Body of pancreas (tissue), 4 donors: ENCODE data around the gene UBE2I. TPM values are rescaled to one million over a fixed set of nuclear protein-coding genes. Genes with fewer than 3 reads are reported as not detected.

Experiments
- ATAC-seq: fragments of 150-250 bp; one replicate; pipeline ENCODE4 v1.9.1; 2016
- DNase-seq, 4 donors: peaks; one replicate each; pipeline ENCODE4 v3.0.0-alpha.2; 2019
- H3K27ac ChIP-seq, 4 donors: fragments of 200-600 bp; sonication (generic); 1 replicate in 3 of 4; 2 replicates in 1 of 4; pipeline versions ENCODE4 v1.5.1 to v1.6.1; 2016 to 2019; ENCODE audit warnings: mild to moderate bottlenecking in 1 of 4, mixed read lengths in 1 of 4, moderate library complexity in 1 of 4
- H3K27me3 ChIP-seq, 2 donors: fragments of 200-600 bp; sonication (generic); one replicate each; pipeline ENCODE4 v1.6.0; 2016; ENCODE audit warnings: mild to moderate bottlenecking in 1 of 2
- H3K36me3 ChIP-seq, 2 donors: fragments of 200-600 bp; sonication (generic); replicated peaks in 1 of 2; 2 replicates each; pipeline ENCODE4 v1.5.1; 2016; ENCODE audit warnings: low read depth in 2 of 2; ENCODE audit not compliant: insufficient read depth in 1 of 2
- H3K4me1 ChIP-seq: fragments of 200-600 bp; sonication (generic); one replicate; pipeline ENCODE4 v1.6.0; 2016
- H3K4me3 ChIP-seq, 2 donors: fragments of 200-600 bp; sonication (generic); 1 replicate in 1 of 2; 2 replicates in 1 of 2; pipeline ENCODE4 v1.5.1; 2016 to 2019
- H3K9me3 ChIP-seq, 3 donors: fragments of 200-600 bp; sonication (generic); 1 replicate in 2 of 3; 2 replicates in 1 of 3; pipeline ENCODE4 v1.5.1; 2016
- POLR2A ChIP-seq, 3 donors: fragments of 450-650 bp; IDR thresholded peaks; one replicate each; pipeline ENCODE4 v1.6.1; 2016; ENCODE audit warnings: antibody characterized with exemption in 3 of 3, mild to moderate bottlenecking in 2 of 3
- WGBS, 2 donors: methylation state at CpG; one replicate each; pipeline ENCODE4 v1.1.5; 2017; 5-methylcytosine and 5-hydroxymethylcytosine counted together
- intact Hi-C: fragments of 100-400 bp; cut with DNase I; formaldehyde crosslinking; loops from one replicate; pipeline ENCODE4 v1.15.1; 2023
- total RNA-seq, 2 donors: library from RNA; depleted of rRNA; stranded (reverse); fragments of >200 nt; gene quantifications; one replicate each; pipeline ENCODE4 v1.1.0, GENCODE V29; 2016
- TF ChIP-seq, protein P1 (sequence below), 7 experiments: fragments of 450-650 bp in 4 of 7; fragments of 200-600 bp in 3 of 7; sonication (generic) in 3 of 7; IDR thresholded peaks; one replicate each; pipeline ENCODE4 v1.5.1; 2016 to 2019; ENCODE audit warnings: antibody characterized with exemption in 7 of 7

Gene UBE2I
- total RNA-seq, 2 donors from 2014 or later = 25.9 to 81.7 TPM

DNA sequence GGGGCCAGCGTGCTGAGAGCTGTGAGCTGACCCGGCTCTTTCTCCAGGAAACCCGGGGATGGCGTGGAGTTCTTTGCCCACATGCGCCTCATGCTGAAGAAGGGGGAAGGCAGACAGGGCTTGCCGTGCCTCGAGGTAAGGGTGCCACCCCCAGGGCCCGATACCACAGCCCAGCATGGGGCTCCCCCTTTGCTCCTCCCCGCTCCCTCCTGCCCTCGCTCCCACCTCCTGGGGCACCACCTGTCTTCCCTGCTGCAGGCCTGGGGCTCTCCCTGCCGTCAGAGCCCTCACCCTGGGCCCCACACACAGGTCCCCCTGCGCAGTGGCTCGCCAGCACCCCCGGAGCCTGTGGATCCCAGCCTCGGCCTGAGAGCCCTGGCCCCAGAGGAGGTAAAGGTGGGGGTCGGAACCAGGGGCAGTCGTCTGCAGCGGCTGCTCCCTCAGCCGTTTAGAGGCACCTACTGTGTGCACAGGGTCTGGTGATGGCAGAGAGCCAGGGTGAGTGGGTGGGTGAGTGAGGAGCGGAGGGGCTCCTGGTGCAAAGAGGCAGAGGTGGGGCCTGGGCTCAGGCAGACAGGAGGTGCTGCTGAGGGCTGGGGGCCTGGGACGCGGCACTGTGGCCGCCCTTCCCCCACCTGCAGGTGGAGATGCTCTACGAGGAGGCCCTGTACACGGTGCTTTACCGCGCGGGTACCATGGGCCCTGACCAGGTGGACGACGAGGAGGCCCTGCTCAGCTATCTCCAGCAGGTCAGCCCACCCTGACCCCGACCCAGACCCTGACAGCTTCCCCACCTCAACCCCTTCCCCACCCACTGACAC is 29.6 kb downstream of the UBE2I start:
- intact Hi-C loops = no loop called here
- Histone ChIP-seq H3K4me3 (no peak overlapping the region), H3K36me3 (no peaks in the 10 kb centered on the region), H3K4me1 (peaks cover 28% of the 10 kb centered on the region), H3K27ac (no peak overlapping the region), H3K27me3 (peaks cover 1 to 9% of the 10 kb centered on the region in 2 donors), H3K9me3 (no peaks in the 10 kb centered on the region)
- 55 to 65% methylated on average over 27 to 28 of the region's 31 CpGs for WGBS, 2 donors
- DNase-seq (no peak), ATAC-seq (no peak)
- TF ChIP-seq, protein P1, sequence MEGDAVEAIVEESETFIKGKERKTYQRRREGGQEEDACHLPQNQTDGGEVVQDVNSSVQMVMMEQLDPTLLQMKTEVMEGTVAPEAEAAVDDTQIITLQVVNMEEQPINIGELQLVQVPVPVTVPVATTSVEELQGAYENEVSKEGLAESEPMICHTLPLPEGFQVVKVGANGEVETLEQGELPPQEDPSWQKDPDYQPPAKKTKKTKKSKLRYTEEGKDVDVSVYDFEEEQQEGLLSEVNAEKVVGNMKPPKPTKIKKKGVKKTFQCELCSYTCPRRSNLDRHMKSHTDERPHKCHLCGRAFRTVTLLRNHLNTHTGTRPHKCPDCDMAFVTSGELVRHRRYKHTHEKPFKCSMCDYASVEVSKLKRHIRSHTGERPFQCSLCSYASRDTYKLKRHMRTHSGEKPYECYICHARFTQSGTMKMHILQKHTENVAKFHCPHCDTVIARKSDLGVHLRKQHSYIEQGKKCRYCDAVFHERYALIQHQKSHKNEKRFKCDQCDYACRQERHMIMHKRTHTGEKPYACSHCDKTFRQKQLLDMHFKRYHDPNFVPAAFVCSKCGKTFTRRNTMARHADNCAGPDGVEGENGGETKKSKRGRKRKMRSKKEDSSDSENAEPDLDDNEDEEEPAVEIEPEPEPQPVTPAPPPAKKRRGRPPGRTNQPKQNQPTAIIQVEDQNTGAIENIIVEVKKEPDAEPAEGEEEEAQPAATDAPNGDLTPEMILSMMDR (IDR thresholded peaks at IDR 0.05) = no peak
- no peak for TF ChIP-seq POLR2A (IDR thresholded peaks at IDR 0.05)

DNA sequence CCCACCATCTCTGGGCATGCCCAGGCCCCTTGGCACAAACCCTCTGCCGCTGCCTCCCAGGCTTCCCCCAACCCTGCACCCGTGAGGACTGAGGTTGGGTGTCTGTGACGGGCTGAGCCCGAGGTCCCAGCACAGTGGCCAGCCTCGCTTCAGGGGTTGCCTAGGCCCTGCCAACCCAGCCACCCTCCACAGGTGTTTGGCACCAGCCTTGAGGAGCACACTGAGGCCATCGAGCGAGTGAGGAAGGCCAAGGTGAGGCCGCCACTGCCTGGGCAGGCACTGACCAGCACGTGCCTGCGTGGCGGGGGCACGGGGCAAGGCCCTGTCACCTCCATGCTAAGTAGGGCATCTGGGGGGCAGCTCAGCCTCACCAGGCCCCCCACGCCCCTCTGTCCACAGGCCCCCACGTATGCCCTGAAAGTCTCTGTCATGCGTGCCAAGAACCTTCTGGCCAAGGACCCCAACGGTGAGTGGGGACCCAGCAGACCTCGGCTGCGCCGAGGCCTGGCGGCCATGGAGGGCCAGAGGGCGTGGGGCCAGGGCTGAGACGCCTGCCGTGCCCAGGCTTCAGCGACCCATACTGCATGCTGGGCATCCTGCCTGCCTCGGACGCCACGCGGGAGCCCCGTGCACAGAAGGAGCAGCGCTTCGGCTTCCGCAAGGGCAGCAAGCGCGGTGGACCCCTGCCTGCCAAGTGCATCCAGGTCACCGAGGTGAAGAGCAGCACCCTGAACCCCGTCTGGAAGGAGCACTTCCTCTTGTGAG is 31.5 kb downstream of the UBE2I start:
- ATAC-seq (no peak), DNase-seq (no peak)
- Histone ChIP-seq H3K4me3 (no peak overlapping the region), H3K27ac (no peak overlapping the region), H3K36me3 (no peaks in the 10 kb centered on the region), H3K9me3 (no peaks in the 10 kb centered on the region), H3K4me1 (peaks cover 25% of the 10 kb centered on the region), H3K27me3 (no peaks in the 10 kb centered on the region)
- intact Hi-C loops = no loop called here
- TF ChIP-seq POLR2A (IDR thresholded peaks at IDR 0.05) = no peak
- TF ChIP-seq, protein P1 (IDR thresholded peaks at IDR 0.05) = no peak
- 84 to 86% methylated on average over 9 to 35 of the region's 36 CpGs for WGBS, 2 donors

DNA sequence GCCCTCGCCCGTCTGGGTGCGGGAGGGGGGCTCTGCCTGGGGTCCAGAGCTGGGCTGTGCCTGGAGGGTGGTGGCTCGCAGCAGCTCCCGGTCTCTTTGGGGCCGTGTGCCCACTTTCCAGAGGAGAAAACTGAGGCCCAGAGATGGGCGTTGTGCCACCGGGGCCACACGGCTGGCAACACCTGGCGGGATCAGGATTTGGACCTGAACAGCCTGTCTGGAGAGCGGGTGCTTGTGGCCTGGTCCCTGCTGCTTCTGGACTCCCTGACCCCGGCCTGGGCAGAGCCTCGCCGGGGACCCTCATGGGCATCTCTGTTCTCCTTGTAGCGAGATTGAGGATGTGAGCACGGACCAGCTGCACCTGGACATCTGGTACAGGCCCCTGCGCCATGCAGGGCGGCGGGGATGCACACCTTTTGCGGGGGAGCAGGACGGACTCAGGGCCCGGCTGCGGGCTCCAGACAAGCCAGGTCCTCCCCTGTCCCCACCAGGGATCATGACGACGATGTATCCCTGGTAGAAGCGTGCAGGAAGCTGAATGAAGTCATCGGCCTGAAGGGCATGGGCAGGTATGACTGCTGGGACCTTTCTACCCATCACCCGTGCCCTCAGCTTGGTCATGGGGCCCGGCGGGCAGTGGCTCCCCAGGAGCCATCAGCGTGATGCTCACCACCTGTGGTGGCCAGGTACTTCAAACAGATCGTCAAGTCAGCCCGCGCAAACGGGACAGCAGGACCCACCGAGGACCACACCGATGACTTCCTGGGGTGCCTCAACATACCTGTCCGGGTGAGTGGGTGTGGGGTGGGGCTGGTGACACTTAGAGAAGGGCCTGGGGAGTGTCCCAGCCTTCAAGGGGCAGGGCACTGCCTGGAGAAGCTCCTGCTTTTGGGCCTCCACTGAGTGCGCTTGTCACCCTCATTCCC is 32.3 kb downstream of the UBE2I start:
- no peak for ATAC-seq
- H3K27ac ChIP-seq = peak overlapping the region in 1 of 4 donors; percentile 29
- intact Hi-C loops = no loop called here
- no peaks in the 10 kb centered on the region for H3K36me3 ChIP-seq
- H3K4me1 ChIP-seq = peaks cover 25% of the 10 kb centered on the region
- TF ChIP-seq, protein P1 (IDR thresholded peaks at IDR 0.05) = no peak
- TF ChIP-seq POLR2A (IDR thresholded peaks at IDR 0.05) = no peak
- no peaks in the 10 kb centered on the region for H3K9me3 ChIP-seq
- no peak overlapping the region for H3K4me3 ChIP-seq
- 82 to 86% methylated on average over 10 to 36 of the region's 39 CpGs for WGBS, 2 donors
- no peaks in the 10 kb centered on the region for H3K27me3 ChIP-seq
- no peak for DNase-seq

DNA sequence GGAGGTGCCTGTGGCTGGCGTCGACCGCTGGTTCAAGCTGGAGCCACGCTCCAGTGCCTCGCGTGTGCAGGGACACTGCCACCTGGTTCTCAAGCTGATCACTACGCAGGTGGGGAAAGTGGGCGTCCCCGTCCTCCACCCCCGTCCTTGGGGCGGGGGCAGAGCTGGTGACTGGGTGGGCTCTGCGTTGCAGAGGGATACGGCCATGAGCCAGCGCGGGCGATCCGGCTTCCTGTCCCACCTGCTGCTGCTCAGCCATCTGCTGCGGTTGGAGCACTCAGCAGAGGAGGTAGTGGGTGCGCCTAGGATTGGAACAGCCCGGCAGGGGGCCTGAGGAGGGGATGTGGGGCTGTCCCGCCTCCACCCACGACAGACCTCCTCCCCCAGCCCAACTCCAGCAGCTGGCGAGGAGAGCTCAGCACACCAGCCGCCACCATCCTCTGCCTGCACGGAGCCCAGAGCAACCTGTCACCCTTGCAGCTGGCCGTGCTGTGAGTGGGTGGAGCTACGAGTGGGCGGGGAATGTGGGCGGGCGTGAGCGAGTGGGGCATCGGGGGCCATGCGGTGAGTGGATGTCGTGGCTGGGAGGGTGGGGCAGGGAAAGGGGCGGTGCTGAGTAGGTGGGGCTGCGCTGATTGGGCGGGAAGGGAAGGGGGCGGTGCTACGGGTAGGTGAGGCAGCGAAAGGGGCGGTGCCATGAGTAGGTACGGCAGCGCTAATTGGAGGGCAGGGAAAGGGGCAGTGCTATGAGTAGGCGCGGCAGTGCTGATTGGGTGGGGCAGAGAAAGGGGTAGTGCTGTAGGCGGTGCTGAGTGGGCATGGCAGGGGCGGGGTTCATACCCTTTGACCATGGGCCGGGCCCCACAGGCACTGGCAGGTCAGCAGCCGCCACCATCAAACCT is 33.3 kb downstream of the UBE2I start:
- 2 to 5% methylated on average over 31 to 49 of the region's 49 CpGs for WGBS, 2 donors
- Histone ChIP-seq H3K9me3 (no peaks in the 10 kb centered on the region), H3K27ac (peak overlapping the region in 2 of 4 donors; percentile 44 to 49), H3K4me1 (peaks cover 23% of the 10 kb centered on the region), H3K27me3 (no peaks in the 10 kb centered on the region), H3K36me3 (no peaks in the 10 kb centered on the region), H3K4me3 (no peak overlapping the region)
- DNase-seq = peak; percentile 99 to 100 (median 99)
- peak; percentile 97 for ATAC-seq
- intact Hi-C loops = no loop called here
- TF ChIP-seq, protein P1 (IDR thresholded peaks at IDR 0.05) = peak in 1 of 7 experiments; percentile 12
- peak; percentile 35 to 71 (median 67) for TF ChIP-seq POLR2A (IDR thresholded peaks at IDR 0.05)
